ENCODE results near the gene EPO.
"Not testable (repeated sequence)": the region's sequence is repeated elsewhere in the genome, so short reads cannot be mapped to it uniquely, and the experiment has no call there.

Gene EPO

DNA sequence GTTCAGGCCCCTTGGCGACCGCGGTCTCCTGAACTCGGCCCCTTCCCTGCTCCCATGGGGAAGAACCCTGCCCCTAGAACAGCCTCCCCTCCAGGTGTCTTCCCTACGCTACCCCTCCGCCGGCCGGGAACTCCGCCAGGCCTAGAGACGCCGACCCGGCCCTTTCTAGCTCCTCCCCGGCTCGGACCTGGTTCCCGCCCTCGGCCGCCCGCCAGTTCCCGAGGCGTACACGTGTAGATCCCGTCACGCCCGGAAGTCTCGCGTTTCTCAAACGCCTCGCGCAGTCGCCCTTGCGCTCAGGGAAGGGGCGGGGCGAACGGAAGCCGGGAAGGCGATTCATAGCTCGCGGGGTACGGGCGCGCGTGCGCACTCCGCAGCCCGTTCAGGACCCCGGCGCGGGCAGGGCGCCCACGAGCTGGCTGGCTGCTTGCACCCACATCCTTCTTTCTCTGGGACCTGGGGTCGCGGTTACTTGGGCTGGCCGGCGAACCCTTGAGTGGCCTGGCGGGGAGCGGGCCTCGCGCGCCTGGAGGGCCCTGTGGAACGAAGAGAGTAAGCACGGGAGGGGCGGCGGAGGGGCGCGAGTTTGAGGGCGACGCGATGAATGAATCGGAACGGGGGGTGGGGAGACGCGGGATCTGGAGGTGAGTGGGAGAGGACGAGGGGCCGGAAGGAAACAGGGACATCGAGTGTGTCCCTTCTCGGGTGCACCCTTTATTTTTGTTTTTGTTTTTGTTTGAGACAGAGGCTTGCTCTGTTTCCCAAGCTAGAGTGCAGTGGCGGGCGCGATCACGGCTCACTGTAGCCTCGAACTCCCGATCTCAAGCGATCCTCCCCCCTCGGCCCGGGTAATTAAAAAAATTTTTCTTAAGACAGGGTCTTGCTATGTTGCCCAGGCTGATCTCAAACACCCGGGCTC lies 14.3 kb upstream of the EPO start, which contains the start of gene POP7:
Gene POP7 (plus strand): TSS at position 369 of the 919 bp plus-strand sequence. CDS start 710 bp downstream, outside the sequence.
- peak; percentile 97 for DNase-seq

DNA sequence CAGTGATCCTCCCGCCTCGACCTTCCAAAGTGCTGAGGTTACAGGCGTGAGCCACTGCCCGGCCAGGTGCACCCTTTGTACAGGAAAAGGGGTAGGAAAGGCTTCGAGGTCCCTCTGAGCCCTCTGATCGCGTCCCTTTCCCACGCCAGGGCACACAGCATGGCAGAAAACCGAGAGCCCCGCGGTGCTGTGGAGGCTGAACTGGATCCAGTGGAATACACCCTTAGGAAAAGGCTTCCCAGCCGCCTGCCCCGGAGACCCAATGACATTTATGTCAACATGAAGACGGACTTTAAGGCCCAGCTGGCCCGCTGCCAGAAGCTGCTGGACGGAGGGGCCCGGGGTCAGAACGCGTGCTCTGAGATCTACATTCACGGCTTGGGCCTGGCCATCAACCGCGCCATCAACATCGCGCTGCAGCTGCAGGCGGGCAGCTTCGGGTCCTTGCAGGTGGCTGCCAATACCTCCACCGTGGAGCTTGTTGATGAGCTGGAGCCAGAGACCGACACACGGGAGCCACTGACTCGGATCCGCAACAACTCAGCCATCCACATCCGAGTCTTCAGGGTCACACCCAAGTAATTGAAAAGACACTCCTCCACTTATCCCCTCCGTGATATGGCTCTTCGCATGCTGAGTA lies 13.5 kb upstream of the EPO start:
- no peak for DNase-seq

DNA sequence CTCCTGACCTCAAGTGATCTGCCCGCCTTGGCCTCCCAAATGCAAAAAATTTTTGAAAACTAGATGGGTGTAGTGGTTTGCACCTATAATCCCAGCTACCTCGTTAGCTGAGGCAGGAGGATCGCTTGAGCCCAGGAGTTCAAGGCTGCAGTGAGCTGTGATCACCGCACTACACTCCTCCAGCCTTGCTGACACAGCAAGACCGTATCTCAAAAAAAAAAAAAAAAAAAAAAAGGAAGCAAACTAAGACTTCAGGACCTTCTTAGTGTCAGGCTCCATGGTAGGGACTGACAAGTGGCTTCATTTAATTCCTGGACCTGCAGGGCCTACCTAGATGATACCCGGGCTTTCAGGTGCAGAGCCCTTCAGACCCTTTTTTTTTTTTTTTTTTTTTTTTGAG lies 11.9 kb upstream of the EPO start:
- DNase-seq: no peak

DNA sequence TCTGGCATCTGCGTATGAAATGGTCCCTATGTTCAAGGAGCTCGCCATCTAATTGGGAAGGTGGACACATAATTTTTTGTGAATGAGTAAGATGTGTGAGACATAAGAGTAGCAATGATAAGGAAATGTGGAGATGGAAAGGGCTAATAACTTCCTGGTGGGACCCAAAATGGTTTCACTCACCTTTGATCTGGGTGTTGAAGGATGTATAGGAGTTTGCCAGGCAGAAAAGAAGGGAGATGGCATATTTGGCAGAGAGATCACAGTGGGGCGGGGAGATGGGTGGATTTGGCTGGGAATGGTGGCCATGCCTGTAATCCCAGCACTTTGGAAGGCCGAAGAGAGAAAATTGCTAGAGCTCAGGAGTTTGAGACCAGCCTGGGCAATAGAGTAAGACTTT lies 9.8 kb upstream of the EPO start:
- no peak for DNase-seq

DNA sequence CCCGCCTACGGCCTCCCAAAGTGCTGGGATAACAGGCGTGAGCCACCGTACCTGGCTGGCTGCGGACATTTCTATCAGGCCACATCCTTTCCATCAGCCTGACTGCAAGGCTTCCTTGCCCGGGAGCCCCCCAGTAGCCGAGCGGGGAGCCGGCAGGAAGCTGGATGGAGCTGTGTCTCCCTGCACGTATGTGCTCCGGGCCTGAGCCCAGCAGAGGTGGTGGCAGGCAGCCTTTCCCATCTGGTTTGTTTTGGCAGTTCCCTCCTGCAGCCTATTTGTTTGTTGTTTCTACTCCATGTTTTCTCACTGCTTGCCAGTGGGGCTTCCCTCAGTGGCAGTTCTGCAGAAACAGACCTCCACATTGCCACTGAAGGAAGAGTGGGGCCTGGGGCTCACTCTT lies 8.9 kb upstream of the EPO start:
- no peak for DNase-seq

DNA sequence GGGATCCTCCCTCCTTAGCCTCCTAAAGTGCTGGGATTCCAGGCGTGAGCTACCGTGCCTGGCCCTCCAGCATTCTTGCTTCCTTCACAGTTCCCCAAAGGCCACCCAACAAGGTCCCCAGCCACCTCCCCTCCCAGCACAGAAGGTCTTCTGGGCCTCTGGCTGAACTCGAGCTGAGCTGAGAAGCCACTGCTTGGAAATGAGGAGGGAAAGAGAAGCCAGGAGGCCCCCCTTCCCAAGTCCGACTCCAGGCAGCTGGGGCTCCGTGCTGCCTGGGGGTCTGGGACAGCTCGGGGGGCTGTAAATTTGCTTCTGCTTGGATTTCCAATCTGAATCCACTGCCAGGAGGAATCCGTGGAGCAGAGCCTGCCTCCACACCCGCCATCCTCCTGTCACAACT lies 5.5 kb upstream of the EPO start:
- no peak for DNase-seq

DNA sequence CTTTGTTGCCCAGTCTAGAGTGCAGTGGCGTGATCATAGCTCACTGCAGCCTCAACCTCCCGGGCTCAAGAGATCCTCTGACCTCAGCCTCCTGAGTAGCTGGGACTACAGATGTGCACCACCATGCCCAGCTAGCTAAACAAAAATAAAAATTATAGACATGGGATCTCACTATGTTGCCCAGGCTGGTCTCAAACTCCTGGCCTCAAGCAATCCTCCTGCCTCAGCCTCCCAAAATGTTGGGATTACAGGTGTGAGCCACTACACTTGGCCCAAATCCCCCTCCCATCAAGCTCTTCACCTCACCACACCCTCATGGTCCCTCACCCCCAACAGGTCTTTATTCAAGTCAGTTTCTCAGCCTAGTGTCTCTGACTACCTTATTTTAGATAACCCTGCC lies 3.2 kb upstream of the EPO start:
- not testable (repeated sequence) for DNase-seq

DNA sequence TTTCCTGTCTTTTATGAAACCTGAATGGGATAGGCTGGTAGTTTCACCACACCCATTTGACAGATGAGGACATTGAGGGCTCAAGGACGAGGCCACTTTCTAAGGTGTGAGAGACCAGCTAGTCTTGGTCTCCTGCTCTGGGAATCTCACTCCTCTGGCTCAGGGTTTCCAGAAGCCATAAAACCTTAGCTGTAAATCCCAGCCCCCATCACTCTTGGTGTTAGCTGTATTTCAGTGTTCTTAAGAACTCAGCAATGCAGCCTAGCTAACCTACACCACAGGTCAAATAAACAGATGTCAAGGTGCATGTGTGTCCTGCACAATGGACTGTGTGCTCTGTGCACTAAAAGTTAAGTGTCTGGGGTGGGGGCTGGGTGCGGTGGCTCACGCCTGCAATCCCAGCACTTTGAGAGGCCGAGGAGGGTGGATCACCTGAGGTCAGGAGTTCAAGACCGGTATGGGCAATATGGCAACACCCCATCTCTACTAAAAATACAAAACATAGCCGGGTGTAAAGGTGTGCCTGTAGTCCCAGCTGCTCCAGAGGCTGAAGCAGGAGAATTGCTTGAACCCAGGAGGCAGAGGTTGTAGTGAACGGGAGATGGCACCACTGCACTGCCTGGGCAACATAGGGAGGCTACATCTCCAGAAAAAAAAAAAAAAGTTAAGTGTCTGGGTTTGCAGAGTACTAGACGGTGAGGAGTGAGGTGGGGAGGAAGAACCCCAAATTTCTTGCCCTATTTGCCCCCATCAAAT lies 567 bp upstream of the EPO start:
- DNase-seq: no peak

DNA sequence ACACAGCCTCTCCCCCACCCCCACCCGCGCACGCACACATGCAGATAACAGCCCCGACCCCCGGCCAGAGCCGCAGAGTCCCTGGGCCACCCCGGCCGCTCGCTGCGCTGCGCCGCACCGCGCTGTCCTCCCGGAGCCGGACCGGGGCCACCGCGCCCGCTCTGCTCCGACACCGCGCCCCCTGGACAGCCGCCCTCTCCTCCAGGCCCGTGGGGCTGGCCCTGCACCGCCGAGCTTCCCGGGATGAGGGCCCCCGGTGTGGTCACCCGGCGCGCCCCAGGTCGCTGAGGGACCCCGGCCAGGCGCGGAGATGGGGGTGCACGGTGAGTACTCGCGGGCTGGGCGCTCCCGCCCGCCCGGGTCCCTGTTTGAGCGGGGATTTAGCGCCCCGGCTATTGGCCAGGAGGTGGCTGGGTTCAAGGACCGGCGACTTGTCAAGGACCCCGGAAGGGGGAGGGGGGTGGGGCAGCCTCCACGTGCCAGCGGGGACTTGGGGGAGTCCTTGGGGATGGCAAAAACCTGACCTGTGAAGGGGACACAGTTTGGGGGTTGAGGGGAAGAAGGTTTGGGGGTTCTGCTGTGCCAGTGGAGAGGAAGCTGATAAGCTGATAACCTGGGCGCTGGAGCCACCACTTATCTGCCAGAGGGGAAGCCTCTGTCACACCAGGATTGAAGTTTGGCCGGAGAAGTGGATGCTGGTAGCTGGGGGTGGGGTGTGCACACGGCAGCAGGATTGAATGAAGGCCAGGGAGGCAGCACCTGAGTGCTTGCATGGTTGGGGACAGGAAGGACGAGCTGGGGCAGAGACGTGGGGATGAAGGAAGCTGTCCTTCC lies 620 bp downstream of the EPO start:
- no peak for DNase-seq

DNA sequence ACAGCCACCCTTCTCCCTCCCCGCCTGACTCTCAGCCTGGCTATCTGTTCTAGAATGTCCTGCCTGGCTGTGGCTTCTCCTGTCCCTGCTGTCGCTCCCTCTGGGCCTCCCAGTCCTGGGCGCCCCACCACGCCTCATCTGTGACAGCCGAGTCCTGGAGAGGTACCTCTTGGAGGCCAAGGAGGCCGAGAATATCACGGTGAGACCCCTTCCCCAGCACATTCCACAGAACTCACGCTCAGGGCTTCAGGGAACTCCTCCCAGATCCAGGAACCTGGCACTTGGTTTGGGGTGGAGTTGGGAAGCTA lies 1.2 kb downstream of the EPO start:
- DNase-seq: no peak

DNA sequence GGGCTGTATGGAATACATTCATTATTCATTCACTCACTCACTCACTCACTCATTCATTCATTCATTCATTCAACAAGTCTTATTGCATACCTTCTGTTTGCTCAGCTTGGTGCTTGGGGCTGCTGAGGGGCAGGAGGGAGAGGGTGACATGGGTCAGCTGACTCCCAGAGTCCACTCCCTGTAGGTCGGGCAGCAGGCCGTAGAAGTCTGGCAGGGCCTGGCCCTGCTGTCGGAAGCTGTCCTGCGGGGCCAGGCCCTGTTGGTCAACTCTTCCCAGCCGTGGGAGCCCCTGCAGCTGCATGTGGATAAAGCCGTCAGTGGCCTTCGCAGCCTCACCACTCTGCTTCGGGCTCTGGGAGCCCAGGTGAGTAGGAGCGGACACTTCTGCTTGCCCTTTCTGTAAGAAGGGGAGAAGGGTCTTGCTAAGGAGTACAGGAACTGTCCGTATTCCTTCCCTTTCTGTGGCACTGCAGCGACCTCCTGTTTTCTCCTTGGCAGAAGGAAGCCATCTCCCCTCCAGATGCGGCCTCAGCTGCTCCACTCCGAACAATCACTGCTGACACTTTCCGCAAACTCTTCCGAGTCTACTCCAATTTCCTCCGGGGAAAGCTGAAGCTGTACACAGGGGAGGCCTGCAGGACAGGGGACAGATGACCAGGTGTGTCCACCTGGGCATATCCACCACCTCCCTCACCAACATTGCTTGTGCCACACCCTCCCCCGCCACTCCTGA lies 2.4 kb downstream of the EPO start:
- DNase-seq: no peak

DNA sequence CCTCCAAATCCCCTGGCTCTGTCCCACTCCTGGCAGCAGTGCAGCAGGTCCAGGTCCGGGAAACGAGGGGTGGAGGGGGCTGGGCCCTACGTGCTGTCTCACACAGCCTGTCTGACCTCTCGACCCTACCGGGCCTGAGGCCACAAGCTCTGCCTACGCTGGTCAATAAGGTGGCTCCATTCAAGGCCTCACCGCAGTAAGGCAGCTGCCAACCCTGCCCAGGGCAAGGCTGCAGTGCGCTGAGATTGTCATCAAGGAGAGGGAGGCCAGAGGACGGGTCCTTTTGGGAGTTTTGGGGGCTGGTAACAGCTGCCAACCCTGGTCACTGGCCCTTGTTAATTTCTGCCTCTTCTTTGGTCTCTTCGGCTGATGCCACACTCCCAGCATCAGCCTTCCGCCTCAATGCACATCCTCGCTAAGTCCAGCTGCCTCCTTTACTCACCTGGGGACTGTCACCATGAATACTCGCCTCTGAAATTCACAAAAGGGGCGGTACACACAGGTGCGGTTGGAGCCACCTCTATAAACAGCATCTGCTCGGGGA lies 3.5 kb downstream of the EPO start:
- no peak for DNase-seq

DNA sequence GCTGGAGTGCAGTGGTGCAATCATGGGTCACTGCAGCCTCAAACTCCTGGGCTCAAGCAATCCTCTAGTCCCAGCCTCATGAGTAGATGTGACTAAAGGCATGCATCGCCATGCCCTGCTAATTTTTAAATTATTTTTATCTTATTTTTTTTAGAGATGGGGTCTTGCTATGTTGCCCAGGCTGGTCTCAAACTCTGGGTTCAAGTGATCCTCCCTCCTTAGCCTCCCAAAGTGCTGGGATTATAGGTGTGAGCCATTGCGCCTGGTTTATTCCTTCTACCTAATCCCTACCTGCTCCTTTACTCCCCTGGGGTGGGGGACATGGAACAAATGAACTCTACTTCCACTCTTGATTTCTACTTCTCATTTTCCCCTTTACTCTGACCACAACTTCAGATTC lies 4.1 kb downstream of the EPO start:
- not testable (repeated sequence) for DNase-seq

DNA sequence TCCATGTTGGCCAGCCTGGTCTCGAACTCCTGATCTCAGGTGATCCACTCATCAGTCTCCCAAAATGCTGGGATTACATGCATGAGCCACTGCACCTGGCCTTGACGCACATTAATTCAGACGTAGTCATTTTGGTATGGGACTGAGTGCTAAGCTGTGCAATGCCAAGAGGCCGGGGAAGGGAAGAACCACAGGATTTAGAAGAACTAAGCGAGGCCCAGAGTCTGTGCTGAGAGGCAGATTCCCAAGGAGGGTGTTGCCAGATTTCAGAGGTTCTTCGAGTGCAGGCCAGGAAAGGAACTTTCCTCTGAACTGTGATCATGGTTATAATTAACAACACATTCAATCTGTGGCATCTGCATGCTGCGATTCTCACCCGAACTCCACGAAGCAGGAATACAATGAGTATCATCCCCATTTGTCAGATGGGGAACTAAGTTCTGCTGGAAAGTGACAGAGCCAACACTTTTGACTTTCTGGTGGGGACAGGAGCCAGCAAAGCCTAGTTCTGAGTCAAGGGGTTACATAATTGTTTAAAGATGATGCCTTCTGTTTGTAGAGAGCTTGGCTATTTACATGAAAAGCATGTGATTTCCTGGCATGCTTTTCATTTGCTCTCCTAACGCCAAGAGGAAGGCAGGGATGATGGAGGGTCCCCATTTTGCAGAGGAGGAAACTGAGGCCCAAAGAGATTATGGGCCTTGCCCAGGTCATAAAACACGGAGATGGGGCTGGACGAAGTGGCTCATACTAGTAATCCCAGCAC lies 6.9 kb downstream of the EPO start:
- DNase-seq: no peak

DNA sequence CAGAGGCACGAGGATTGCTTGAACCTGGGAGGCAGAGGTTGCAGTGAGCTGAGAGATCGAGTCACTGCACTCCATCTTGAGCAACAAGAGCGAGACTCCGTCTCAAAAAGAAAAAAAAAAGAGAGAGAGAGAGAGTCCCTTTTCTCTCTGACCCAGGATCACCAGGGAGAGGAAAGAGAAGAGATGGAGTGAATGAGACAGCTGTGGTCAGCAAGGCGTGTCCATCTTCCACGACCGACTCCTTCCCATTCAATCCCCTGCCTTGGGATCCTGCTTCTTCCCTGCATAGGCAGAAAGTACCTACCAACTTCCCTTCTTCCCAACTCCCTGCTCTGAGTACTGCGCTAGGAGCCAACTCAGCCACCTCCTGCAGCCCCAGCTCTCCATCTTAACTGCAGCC lies 7.9 kb downstream of the EPO start:
- DNase-seq: no peak

DNA sequence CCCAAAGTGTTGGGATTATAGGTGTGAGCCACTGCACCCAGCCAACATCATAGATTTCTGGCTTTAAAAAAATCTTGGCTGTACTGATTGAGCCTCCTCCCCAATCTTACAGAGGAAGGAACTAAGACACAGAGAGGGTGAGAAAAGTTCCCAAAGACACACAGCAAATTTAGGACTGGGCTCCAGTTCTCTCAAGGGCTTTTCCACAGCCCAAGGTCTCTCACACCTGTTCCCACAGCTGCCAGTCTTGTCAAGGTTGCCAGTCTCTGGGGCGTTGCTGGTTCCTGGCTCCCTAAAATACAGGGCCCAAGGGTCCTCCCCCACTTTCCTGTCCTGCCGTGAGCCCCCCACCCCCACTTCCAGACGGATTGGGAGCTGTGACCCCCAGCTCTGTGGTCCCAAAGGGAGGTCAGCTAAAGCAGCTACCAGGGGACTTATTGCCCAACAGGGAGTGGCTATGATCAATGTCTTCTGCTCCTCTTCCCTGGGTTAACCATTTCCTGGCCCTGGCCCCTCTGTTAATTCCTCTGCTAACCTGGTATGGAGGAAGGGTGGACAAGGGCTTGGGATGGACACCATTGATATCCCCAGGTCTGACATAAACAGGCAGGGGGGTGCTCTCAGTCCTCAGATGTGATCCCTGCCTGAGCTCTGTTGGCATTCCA lies 10.0 kb downstream of the EPO start:
- DNase-seq: no peak

DNA sequence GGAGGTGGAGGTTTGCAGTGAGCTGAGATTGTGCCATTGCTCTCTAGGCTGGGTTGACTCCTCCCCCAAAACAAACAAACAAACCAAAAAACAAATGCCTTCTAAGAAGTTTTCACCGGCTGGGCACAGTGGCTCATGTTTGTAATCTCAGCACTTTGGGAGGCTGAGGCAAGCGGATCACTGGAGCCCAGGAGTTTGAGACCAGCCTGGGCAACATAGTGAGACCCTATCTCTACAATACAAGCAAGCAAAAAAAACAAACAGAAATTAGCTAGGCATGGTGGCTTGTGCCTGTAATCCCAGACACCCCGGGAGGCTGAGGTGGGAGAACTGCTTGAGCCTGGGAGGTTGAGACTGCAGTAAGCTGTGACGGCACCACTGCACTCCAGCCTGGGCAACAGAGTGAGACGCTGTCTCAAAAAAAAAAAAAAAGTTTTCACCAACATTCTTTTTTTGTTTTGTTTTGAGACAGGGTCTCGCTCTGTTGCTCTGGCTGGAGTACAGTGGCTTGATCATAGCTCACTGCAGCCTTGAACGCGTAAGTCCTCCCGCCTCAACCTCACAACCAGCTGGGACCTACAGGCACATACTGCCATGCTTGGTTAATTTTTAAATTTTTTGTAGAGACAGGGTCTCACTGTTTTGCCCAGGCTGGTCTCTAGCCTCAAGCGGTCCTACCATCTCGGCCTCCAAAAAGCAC lies 11.8 kb downstream of the EPO start:
- DNase-seq: no peak

DNA sequence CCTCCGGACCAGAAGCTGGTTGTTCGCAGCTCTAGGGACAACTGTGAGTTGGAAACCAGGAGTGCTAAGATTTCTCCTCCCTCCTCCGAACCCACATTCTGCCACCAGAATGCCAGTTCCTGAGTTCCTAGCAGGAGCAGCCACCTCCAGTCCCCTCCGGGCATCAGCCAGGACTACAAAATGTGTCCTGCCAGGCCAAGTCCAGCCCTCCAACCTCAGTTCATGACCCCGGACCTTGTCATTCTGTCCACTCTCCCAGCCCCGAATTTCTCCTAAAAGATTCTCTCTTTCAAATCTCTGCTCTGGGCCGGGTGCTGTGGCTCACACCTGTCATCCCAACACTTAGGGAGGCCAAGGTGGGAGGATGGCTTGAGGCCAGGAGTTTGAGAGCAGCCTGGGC lies 15.5 kb downstream of the EPO start:
- DNase-seq: no peak

DNA sequence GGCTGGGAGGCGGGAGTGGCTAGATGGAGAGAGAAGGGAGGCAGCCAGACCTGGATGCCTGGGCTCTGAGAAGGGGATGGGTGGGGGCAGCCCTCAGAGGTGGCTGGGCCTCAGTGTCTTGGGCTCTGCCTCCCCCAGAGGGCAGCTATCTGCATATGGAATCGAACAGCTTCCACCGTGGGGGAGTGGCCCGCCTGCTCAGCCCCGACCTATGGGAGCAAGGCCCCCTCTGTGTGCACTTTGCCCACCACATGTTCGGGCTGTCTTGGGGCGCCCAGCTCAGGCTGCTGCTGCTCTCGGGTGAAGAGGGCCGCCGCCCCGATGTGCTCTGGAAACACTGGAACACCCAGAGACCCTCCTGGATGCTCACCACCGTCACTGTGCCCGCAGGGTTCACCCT lies 16.4 kb downstream of the EPO start:
- no peak for DNase-seq

DNA sequence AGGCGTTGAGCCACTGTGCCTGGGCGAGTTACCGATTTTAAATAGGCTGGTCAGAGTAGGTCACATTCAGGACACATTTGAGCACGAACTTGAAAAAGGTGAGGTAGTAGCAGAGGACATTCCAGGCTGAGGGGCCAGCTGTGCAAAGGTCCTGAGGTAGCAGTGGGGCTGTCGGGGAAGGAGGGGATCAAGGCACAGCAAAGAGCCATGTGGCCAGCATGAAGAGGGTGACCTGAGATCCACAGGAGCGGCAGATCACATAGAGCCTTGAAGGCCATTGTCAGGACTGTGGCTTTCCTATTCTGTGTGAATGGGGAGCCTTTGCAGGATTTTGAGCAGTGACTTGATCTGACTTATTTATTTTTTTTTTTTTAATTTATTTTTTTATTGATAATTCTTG lies 19.7 kb downstream of the EPO start:
- no peak for DNase-seq
